PC-9 (cell line): ENCODE data around the gene TSPEAR.

Experiments used
- CTCF ChIP-seq: fragments of 200-600 bp; sonication (generic); conservative IDR thresholded peaks from 2 replicates; pipeline ENCODE4 v1.6.1; 2017; ENCODE audit warnings: mixed run types, antibody characterized with exemption, mild to moderate bottlenecking, moderate library complexity
- EZH2 ChIP-seq: fragments of 200-600 bp; sonication (generic); IDR thresholded peaks from 2 replicates; pipeline ENCODE4 v1.8.0; 2017; ENCODE audit warnings: antibody characterized with exemption, low read depth

- no peak for TF ChIP-seq CTCF
- TF ChIP-seq EZH2, result no peak
Measured at GRCh38 chr21:44496564-44497550, 214.5 kb downstream of the TSPEAR start.
